Activated CD8-positive, alpha-beta memory T cell treated with anti-CD3 and anti-CD28 coated beads, Interleukin-2, amount 50 U/mL, for 24 hours (primary cell): ENCODE data around the gene NOVA1.

Experiments
- DNase-seq: peaks from one replicate; pipeline ENCODE4 v3.0.0-alpha.2; 2020; ENCODE audit errors: extremely low read depth

Gene NOVA1

DNA sequence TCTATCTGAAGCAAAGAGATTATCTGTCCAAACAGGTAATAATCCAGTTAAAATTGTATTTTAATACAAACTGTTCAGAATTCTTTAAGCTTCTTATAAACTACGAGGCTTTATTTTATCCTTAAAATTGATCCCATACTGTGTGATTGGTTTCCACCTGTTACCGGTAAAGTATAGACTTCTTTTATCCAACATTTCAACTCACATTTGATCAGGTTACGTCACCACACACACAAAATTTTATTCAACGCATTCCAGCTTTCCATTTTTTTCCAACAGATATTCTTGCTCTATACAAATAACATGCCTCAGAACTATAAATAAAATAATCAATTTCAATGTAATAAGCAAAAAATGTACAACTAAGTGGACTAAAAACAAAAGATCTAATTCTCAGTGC, 4.5 kb downstream of the NOVA1 start:
- DNase-seq, result no peak

- no peak for DNase-seq
Observed at GRCh38 chr14:26589925-26590324, 7.9 kb downstream of the NOVA1 start.

- no peak for DNase-seq
Observed at GRCh38 chr14:26577711-26578110, 20.1 kb downstream of the NOVA1 start.

DNA sequence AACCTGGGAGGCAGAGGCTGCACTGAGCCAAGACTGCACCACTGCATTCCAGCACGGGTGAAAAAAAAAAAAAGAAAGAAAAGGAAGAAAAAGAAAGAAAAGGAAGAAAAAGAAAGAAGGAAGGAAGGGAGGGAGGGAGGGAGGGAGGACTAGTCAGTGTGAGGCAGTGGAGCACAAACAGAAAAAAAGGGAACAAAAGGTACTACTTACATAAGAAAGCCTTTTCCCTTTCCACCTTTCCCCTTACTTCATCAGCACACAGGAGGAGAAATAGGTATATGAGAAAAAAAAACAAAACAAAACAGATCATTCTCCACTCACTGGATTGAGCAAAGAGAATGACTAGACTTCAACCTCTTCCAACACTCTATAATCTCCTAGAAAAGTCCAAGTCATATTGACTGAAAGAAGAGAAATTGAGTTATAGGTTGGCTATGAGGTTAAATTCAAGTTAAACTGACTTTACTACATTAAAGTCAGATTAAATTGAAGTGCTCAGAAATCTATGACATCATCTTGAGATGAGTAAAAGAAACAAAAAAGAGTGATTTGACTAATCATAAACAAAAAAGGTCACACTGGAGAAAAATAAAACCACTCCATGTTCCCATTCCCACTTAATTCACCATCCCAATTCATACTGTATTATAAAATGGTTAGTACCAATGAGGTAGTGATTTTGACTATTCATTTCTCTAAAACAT, 43.6 kb downstream of the NOVA1 start:
- no peak for DNase-seq

GRCh38 chr14:26549571-26549970, 48.3 kb downstream of the NOVA1 start:
- no peak for DNase-seq

- DNase-seq, result no peak
Observed at GRCh38 chr14:26548406-26548805, 49.4 kb downstream of the NOVA1 start.

DNA sequence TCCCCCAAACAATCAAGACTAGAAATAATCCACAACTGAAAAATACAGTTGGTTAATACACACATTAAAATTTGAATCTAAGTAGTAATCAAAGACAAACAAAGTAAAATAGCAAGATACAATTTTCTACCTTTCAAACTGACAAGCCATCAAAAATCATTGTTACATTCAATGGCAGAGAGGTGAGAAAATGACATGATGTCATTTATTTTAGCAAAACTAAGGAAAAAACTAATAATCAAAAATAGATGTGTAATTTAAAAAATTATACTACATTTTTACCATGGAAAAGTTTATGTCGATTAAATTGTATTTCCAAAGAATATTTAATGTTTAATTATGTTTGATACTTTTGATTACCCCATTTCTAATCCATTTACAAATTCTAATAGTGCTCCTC, 59.7 kb downstream of the NOVA1 start:
- DNase-seq, result no peak

- DNase-seq, result no peak
Observed at GRCh38 chr14:26531894-26532293, 65.9 kb downstream of the NOVA1 start.

GRCh38 chr14:26528415-26529182, 69.2 kb downstream of the NOVA1 start:
- DNase-seq, result no peak

DNA sequence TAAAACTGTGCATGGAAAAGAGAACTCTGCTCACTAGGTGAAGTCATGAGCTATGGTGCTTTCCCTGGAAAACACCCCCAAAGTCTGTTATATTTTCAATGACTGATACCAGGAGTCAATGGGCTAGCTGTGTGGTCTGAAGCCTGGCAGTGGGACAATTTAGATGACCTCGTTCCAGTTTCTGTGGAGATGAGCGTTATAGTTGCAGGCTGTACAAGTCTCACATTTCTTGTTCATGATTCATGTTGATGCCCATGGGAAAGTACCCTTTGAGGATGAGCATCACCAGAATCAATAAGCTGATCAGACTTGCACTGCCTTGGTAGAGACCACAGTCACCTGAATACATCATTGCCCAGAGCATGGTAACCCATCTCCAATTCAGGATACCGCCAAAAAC, 70.7 kb downstream of the NOVA1 start:
- no peak for DNase-seq

- DNase-seq, result no peak
Observed at GRCh38 chr14:26526137-26526536, 71.7 kb downstream of the NOVA1 start.

DNA sequence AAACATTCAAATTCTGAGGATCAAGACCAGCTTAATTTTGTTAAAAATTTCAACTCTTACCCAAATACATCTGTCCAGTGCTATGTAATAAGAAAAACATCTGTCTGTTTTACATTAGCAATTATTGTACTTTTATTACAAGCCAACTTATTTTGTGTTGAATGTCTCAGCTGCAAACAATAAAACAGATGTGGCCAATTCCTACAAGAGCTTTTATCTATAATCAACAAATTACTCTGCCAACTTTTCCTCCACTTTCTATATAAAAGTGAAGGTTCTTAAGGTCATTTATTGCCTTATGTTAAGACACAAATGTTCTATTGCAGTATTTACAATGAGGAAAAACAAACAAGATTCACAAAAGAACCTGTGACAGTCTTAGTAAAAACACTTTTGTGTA, 72.7 kb downstream of the NOVA1 start:
- DNase-seq, result no peak

DNA sequence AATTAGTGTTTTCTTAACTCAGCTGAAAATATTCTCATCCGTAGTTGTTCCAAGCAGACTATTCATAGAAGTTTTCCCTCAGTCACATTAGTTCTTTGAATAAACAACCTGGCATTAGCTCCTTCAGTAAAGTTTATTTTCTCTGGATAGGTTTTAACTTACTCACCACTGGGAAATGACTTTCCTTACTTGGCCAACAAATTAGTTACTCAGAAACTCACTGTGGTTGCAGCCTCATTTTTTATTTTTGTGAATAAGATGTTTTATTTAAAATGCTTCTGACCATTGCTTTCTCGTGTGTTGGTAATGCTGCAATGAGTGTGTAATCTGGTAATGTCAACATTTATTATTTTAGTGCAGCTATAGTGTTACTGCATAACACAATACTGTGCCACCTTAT, 74.9 kb downstream of the NOVA1 start:
- DNase-seq, result no peak

DNA sequence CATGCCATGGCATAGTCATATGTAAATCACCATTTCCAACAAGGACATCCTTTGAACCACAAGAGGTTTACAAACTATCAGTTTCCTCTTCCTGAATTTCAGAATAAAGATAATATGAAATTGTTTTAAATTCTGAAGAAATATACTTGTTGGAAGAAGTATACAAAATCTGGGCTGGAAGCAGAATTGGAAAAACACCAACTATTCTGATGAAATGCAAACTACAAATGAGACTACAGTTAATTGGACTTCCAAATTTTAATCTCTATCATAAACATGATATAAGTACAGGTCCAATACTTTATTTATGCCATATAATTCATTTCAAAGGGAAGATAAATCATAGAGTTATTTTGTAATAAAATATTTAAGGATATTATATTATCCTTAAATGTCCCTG, 80.1 kb downstream of the NOVA1 start:
- no peak for DNase-seq

GRCh38 chr14:26500028-26500427, 97.8 kb downstream of the NOVA1 start:
- no peak for DNase-seq

DNA sequence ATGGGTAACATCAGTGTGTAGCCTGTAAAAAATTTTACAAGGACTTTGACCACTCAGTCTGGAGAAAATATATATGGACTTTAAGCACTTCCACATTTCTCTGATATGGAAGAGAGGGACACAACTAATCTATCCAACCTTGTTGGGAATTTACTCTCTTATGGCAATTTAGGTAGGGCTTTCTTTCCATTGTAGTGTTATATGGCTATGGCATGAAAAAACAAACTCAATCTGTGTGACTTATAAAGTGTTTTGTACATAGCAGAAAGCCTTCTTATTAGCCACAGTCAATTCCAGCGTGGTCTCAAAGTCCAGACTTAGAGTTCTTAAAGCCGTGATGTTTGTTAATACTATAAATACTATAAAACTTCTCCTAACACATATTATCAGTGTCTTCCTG, 98.3 kb downstream of the NOVA1 start:
- no peak for DNase-seq

DNA sequence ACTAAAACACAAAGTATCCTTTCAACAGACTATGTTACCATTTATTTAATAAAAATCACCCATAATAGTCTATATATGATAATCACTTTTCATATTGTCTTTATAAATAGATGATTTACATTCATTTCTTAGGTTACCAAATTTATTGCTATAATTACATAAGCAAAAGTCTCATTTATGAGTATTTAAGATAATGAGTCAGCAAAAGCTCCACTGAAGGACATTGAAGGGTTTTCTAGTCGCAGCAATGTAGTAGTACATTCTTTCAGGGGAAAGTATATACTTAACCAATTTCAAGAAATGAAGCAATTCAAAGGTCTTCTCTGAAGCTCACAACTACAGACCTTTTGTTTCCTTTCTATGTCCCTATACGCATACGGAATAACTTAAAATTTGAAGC, 110.9 kb downstream of the NOVA1 start:
- DNase-seq, result no peak

DNA sequence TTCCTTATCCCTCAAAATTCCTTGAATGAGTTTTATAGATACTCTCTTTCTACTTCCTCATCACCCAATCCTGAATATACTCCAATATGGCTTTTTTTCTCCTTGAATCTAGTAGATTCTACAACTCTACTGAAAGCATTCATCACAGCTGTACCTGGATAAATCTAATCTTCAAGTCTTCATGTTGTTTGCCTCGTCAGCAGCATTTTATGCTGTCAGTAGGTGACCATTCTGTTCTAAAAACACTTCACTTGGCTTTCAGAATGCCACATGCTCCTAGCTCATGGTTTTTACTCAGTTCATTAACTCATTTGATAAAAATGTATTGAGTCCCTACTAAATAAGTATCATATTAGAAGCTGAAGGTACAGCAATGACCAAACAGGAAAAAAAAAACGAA, 113.3 kb downstream of the NOVA1 start:
- DNase-seq, result no peak

DNA sequence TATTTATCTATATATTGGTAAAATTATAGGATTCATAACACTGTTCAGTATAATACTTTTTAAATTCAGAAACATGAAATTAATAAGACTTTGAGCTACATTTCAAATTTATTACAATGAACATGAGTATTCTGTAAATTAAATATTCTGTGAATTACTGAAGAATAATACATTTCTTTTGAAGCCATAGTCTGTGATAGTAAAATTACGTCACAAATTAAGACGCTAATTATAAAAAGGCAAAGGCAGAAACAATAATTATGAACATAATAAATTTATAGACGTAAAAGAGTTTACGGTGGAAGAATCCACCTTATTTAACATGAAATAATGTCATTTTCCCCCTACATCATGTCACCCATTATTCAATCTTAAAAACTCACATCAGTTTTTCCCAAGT, 118.9 kb downstream of the NOVA1 start:
- no peak for DNase-seq

- no peak for DNase-seq
Observed at GRCh38 chr14:26466862-26467261, 131.0 kb downstream of the NOVA1 start.

GRCh38 chr14:26463136-26463535, 134.7 kb downstream of the NOVA1 start:
- no peak for DNase-seq

DNA sequence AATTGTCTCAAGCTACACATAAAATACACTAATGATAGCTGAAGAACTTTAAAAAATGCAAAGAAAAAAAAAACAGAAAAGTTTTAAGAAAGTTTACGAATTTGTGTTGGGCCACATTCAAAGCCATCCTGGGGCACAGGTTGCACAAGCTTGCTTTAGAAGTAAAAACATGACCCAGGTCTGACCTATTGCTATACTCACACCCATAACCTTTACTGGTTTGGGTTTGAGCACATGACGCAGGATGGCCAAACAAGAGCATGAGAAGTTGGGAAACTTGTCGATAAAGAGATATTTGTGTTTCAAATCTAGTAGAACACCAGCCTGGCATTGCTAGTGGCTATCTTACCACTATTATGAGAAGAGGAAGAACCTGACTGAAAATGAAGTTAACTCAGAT, 143.7 kb downstream of the NOVA1 start:
- no peak for DNase-seq

DNA sequence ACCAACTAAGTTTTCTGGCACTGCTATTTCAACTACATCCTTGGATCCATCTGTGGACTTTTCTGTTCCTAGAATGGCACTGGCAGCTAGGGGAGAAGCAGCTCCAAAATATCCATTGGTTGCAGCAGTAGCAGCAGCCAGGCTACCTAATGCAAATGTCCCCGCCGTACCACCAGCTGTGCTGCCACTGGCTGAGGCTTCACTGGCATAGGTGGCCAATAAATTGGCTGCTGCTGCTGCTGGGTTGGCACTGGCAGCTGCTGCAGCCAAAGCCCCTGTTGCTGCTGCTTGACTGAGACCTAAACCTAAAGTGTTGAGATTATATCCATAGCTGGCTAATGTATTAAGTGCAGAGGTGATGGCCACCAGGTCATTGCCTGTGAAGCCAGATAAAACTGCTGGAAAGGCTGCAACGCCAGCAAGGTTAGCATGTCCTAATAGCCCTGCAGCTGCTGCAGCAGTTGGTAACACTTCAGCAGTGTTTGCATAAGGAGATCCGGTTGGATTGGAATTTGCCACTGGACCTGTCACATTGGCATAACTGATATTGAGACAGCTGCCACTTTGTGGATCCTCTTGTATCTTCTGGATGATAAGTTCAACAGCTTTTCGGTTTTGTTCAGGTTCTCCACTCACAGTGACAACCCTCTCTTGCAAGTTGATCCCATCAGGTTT, 149.5 kb downstream of the NOVA1 start:
- DNase-seq, result no peak
